OCI-LY1 (cell line): ENCODE results near the gene SCML1.

ENCODE experiments used
- CTCF ChIP-seq: fragments of 200-600 bp; sonication (generic), shearing (Covaris generic); IDR thresholded peaks from 2 replicates; pipeline ENCODE4 v1.5.1; 2017; ENCODE audit warnings: mild to moderate bottlenecking, antibody characterized with exemption, low read length, moderate library complexity, mixed read lengths
- EZH2 ChIP-seq: fragments of 200-600 bp; sonication (generic), shearing (Covaris generic); IDR thresholded peaks from 2 replicates; pipeline ENCODE4 v1.8.0; 2017; ENCODE audit warnings: borderline replicate concordance, mixed run types, mild to moderate bottlenecking, antibody characterized with exemption, low read length, moderate library complexity, mixed read lengths

- TF ChIP-seq CTCF (no peak), EZH2 (no peak)
Observed at GRCh38 chrX:17736856-17737709, at the start of gene SCML1.
